AG08395 (cell line): Measurements from ENCODE around the gene EFHB.
"Not testable (repeated sequence)": the region's sequence is repeated elsewhere in the genome, so short reads cannot be mapped to it uniquely, and the experiment has no call there.

Experiments
- DNase-seq: peaks from one replicate; pipeline ENCODE4 v3.0.0; 2012; ENCODE audit warnings: mixed read lengths, low spot score

Gene EFHB

DNA sequence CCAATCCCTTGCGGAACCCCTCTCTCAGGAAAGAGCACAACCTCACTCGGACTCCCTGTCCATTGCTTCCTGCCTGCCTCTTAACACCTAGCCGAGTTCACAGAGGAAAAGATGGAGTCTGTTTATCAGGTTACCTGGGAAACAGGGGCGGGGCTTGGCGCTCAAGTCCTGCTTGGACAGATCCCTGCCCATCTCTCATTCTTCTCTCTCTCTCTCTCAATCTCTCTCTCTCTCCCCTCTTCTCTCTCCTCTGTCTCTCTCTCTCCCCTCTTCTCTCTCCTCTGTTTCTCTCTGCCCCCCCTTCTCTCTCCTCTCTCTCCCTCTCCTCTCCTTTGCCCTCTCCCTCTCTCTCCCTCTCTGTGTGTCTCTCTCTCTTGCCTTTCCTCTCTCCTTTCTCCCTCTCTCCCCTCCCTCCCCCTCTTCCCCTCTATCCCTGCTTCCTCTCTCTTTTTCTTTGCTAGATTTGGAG, at the start of gene EFHB:
TSS of gene EFHB (minus strand) at position 120 of the 469 bp plus-strand sequence. CDS start 199 bp downstream, outside the sequence.
- no peak for DNase-seq

GRCh38 chr3:19972054-19972453, 38.0 kb upstream of the EFHB start:
- peak; percentile 4 for DNase-seq

- DNase-seq, result no peak
Measured at GRCh38 chr3:19970327-19970726, 36.3 kb upstream of the EFHB start.

GRCh38 chr3:19967812-19968211, 33.8 kb upstream of the EFHB start:
- DNase-seq, result no peak

DNA sequence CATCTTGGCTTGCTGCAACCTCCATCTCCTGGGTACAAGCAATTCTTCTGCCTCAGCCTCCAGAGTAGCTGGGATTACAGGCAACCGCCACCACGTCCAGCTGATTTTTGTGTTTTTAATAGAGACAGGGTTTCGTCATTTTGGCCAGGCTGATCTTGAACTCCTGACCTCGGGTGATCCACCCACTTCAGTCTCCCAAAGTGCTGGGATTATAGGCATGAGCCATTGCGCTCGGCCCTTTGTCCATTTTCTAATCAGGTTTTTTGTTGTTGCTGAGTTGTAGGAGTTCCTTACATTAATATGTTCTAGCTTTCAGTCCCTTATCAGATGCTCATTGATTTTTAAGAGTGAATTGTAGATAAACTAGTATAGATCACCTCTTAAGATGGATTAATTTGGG, 33.2 kb upstream of the EFHB start:
- DNase-seq, result no peak

DNA sequence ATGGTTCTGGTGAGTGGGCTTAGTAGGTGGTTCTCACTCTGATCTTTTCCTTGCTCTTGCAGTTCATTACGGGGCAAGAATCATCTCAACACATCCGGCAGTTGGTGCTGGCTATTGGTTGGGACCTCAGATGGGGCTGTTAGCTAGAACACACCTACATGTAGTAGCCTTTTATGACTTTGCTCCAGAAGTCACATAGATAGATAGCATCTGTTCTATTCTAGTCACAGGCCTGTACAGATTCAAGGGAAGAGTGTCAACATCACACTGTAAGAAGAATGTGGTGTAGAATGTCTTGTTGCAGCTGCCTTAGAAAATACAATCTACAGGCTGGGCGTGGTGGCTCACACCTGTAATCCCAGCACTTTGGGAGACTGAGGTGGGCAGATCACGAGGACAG, 27.9 kb upstream of the EFHB start:
- no peak for DNase-seq

DNA sequence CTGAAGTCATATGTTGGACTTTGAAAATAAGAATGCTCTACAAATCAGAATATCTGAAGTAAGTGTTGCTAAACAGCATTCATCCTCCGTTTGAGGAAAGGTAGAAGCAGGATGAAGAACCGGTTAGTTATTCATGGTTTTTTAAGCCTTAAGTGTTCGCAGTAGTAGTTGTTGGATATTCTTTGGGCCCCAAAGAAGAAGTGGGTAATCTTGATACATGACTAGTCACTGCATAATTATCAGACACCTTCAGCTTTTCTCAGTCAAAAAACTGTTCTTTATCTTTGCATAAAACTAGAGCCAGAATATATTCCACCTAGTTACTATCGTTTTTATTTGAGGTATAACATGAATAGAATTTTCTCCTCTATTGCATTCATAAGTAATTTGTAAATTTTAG, 26.7 kb upstream of the EFHB start:
- no peak for DNase-seq

DNA sequence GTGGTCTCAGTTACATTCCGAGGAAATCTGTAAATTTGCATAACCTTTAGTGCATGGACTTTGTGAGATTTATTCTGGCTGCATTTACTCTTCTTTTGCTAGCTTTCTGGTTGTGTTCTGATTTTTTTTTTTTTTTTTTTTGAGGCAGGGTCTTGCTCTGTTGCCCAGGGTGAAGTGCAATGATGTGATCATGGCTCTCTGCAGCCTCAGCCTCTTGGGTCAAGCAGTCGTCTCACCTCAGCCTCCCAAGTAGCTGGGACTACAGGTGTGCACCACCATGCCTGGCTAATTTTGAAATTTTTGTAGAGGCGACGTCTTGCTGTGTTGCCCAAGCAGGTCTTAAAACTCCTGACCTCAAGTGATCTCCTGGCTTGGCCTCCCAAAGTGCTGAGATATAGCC, 25.5 kb upstream of the EFHB start:
- no peak for DNase-seq

- not testable (repeated sequence) for DNase-seq
Measured at GRCh38 chr3:19957354-19957753, 23.3 kb upstream of the EFHB start.

DNA sequence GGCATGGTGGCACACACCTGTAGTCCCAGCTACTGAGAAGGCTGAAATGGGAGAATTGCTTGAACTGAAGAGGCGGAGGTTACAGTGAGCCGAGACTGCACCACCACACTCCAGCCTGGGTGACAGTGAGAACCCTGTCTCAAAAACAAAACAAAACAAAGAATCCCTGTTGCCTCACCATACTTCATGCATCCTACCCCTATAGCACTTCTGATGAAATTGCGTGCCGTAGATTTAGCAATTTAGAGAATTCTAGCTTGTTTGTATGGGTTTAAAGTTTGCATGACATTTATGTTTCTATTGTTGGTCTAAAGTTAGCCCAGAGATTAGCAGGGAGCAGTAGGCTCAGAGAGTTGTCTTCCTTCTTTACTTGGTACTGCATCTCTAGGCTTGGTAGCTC, 20.7 kb upstream of the EFHB start:
- DNase-seq, result no peak

GRCh38 chr3:19950316-19950715, 16.3 kb upstream of the EFHB start:
- DNase-seq, result no peak

DNA sequence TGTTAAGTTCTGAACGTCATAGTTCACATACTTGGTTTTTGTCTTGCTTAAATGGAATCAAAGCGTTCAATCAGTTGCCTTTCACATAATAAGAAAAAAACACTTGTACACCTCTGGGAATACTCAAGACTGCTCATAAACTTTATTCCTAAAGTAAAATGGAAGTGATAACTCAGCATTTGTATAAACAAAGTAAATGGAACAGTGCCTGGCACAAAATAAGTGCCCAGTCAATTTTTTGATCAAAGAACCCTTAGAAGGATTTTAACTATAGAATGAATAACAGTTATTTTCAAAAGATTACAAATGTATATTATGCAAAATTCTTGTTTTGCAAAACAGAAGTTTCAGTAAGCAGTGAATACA, 14.2 kb upstream of the EFHB start:
- no peak for DNase-seq

DNA sequence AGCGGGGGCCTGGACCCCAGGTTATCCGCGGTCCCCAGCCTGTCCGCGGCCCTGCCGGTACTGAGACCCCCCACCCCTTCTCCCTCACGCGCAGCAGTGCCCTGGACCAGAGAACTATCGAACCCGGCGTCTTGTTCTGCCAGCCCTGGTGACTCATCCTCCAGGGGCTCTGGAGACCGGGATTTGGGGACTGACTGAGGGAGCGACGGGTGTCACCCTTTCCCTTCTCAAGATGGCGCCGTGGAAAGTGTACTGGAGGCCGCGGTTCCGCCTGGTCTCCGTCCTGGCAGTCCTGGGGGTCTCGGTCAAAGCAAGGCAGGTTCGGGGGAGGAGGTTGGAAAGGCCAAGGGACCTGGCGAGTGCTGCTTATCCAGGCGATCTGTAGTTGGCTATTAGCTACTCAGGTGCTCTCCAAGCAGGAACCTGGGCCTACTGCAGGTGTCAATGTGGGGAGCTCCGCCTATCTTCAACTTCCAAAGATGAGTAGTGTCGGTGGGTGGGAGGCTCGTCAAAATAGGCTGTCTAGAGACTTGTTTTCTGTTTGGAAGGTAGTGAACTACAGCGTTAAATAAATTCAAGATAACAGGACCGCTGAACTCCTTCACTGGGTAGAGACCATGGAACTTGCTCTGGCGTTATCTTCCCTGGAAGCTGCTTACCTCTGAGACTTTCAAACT, 13.7 kb upstream of the EFHB start:
- DNase-seq, result peak; percentile 50

- DNase-seq, result peak; percentile 96
Measured at GRCh38 chr3:19946832-19947548, 13.0 kb upstream of the EFHB start, which contains the start of gene RAB5A. RAB5A (plus strand) TSS chr3:19947097; CDS start chr3:19950899, 3,802 bp downstream.

- peak; percentile 22 for DNase-seq
Measured at GRCh38 chr3:19945969-19946831, 12.2 kb upstream of the EFHB start.

DNA sequence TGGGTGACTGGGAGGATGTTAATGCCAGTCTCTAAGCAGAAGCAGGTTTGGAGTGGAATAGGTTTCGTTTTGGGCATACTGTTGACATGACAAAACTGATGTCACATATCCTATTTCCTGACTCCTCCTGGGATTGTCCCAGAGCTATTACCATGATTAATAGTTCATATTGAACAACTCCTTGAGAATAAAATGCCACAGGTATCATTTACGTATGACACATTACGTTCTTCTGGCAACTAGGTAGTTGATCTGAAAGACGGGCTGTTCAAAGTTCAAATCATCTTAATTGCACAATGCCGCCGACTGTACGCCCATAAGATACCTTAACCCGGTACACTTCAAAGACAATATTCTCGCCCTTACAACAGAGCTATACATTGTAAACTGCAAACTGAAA, 11.5 kb upstream of the EFHB start:
- no peak for DNase-seq

GRCh38 chr3:19940643-19941042, 6.6 kb upstream of the EFHB start:
- no peak for DNase-seq

GRCh38 chr3:19938295-19938627, 4.2 kb upstream of the EFHB start:
- DNase-seq, result no peak

- DNase-seq, result no peak
Measured at GRCh38 chr3:19937459-19938294, 3.7 kb upstream of the EFHB start.

- no peak for DNase-seq
Measured at GRCh38 chr3:19932422-19932821, 1.6 kb downstream of the EFHB start.

DNA sequence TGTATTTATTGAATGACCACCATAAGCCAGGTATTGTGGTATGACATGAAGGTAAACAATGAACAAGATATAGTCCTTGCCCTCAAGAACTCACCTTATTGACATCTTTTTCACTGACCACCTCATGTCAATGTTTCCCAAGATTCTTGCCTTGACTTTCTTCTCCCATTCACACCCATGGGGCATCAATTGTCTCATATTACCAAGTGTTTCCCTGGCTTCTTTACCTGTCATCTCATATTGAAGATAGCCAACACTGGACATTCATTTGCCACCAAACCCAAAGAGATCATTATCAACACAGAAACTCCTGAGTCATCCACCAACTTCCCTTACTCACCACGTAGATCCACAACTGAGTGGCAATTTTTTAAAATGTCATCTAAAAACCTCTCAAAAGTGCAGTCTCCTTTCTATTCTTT, 2.2 kb downstream of the EFHB start:
- peak; percentile 8 for DNase-seq

GRCh38 chr3:19931180-19931692, 2.8 kb downstream of the EFHB start:
- DNase-seq, result no peak
